Activated naive CD8-positive, alpha-beta T cell (primary cell): ENCODE results near the gene CFAP57.

Experiments used
- H3K27ac Mint-ChIP-seq: one replicate; pipeline ENCODE4 v1.8.0; 2021; ENCODE audit warnings: mixed read lengths
- H3K27me3 Mint-ChIP-seq: one replicate; pipeline ENCODE4 v1.8.0; 2021; ENCODE audit warnings: mixed read lengths
- H3K36me3 Mint-ChIP-seq: one replicate; pipeline ENCODE4 v1.8.0; 2021; ENCODE audit warnings: mixed read lengths
- H3K4me1 Mint-ChIP-seq: one replicate; pipeline ENCODE4 v1.8.0; 2021; ENCODE audit warnings: low read depth, mixed read lengths
- H3K4me3 Mint-ChIP-seq: one replicate; pipeline ENCODE4 v1.8.0; 2021; ENCODE audit warnings: mild to moderate bottlenecking, mixed read lengths
- H3K9me3 Mint-ChIP-seq: one replicate; pipeline ENCODE4 v1.8.0; 2021; ENCODE audit warnings: low read depth, mixed read lengths

CFAP57 gene

GRCh38 chr1:43247256-43247921, 75.3 kb downstream of the CFAP57 start:
- Mint-ChIP-seq H3K36me3 (no peaks in the 10 kb centered on the region), H3K4me1 (no peaks in the 10 kb centered on the region), H3K4me3 (no peak overlapping the region), H3K9me3 (no peaks in the 10 kb centered on the region), H3K27ac (no peak overlapping the region), H3K27me3 (no peaks in the 10 kb centered on the region)

DNA sequence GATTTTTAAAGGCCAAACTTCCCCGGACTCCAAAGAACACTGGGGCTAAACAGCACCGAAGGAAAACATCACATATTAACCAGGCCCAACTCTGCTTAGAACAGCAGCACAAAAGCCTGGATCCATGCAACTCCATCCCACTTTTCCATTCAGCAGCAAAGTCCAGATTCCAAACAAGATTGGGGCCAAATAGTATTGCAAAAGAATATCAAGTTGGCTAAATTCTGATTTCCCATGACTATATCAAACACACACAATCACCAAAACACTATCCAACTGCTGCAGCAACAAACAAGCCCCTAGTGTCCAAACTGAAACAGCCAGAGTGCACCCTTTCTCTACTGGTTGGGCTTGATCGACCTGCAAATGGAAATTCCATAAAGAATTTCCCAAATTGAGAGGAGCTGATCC, 78.2 kb downstream of the CFAP57 start:
- Mint-ChIP-seq H3K4me1 (no peaks in the 10 kb centered on the region), H3K27ac (no peak overlapping the region), H3K36me3 (no peaks in the 10 kb centered on the region), H3K4me3 (no peak overlapping the region), H3K27me3 (peaks cover 5% of the 10 kb centered on the region), H3K9me3 (no peaks in the 10 kb centered on the region)

- Mint-ChIP-seq H3K9me3 (no peaks in the 10 kb centered on the region), H3K4me3 (no peak overlapping the region), H3K4me1 (no peaks in the 10 kb centered on the region), H3K36me3 (no peaks in the 10 kb centered on the region), H3K27me3 (peaks cover 5% of the 10 kb centered on the region), H3K27ac (no peak overlapping the region)
These were observed 78.9 kb downstream of the CFAP57 start for GRCh38 chr1:43251024-43251423.

GRCh38 chr1:43252225-43252624, 80.1 kb downstream of the CFAP57 start:
- Mint-ChIP-seq H3K4me1 (no peaks in the 10 kb centered on the region), H3K27ac (no peak overlapping the region), H3K9me3 (no peaks in the 10 kb centered on the region), H3K4me3 (no peak overlapping the region), H3K27me3 (peaks cover 5% of the 10 kb centered on the region), H3K36me3 (no peaks in the 10 kb centered on the region)

DNA sequence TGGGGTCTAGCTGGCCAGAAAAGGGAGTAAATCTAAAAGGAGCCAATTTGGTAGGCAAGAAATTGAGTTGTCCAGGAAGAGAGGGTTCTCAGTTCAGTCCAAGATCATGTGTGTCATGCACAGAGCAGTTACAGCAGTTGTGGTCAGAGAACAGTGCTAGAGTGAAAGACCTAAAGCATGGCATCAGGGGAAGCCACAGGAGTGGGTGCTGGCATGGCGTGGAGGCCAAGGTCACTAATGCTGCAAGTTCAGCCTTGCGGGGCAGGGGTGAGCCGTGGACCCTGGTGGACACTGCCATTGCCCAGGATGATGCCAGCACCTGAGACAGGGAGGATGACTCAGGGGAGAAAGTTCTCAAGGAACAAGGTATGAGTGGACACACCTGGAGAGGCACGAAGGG, 81.0 kb downstream of the CFAP57 start:
- peaks cover 5% of the 10 kb centered on the region for H3K27me3 Mint-ChIP-seq
- no peaks in the 10 kb centered on the region for H3K4me1 Mint-ChIP-seq
- no peaks in the 10 kb centered on the region for H3K9me3 Mint-ChIP-seq
- H3K36me3 Mint-ChIP-seq = no peaks in the 10 kb centered on the region
- no peak overlapping the region for H3K4me3 Mint-ChIP-seq
- no peak overlapping the region for H3K27ac Mint-ChIP-seq

- Mint-ChIP-seq H3K27ac (no peak overlapping the region), H3K4me3 (no peak overlapping the region), H3K9me3 (no peaks in the 10 kb centered on the region), H3K36me3 (no peaks in the 10 kb centered on the region), H3K4me1 (no peaks in the 10 kb centered on the region), H3K27me3 (peaks cover 5% of the 10 kb centered on the region)
These were observed 81.7 kb downstream of the CFAP57 start for GRCh38 chr1:43253876-43254275.

DNA sequence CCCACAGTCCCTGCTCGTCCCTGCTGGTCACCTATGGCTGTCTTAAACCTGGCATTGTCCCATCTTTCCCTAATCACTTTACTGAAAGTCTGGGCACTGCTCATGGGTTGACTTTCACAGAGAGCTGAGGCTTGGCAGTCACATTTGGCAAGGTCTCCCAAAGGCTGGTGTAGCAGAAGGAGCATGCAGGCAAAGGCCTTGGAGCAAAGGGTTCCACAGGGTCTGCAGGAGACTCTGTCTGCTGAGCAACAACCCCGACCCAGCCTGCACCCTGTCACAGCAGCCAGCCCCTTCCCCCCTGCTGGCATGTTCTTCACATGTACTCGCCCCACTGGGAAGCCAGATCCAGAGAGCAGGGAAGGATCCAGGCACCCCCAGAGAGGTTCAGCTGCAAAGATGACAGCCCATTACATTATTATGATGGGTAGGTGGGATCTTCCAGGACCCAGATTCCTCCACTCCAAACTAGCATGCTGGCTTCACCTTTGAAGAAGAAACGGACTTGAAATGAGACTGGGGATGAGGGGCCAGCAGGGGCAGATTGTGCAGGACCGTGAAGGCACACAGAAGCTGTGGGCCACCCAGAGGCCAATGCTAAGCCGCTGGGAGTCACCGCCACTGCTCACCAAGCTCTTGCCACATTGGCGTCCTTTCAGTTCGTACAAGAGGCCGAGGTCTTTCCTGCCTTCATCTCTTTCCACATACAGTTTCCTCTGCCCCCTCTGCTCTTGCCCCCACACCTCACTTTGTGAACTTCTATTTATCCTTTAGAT, 83.5 kb downstream of the CFAP57 start:
- Mint-ChIP-seq H3K27me3 (peaks cover 5% of the 10 kb centered on the region), H3K4me1 (no peaks in the 10 kb centered on the region), H3K4me3 (no peak overlapping the region), H3K36me3 (no peaks in the 10 kb centered on the region), H3K9me3 (no peaks in the 10 kb centered on the region), H3K27ac (no peak overlapping the region)

DNA sequence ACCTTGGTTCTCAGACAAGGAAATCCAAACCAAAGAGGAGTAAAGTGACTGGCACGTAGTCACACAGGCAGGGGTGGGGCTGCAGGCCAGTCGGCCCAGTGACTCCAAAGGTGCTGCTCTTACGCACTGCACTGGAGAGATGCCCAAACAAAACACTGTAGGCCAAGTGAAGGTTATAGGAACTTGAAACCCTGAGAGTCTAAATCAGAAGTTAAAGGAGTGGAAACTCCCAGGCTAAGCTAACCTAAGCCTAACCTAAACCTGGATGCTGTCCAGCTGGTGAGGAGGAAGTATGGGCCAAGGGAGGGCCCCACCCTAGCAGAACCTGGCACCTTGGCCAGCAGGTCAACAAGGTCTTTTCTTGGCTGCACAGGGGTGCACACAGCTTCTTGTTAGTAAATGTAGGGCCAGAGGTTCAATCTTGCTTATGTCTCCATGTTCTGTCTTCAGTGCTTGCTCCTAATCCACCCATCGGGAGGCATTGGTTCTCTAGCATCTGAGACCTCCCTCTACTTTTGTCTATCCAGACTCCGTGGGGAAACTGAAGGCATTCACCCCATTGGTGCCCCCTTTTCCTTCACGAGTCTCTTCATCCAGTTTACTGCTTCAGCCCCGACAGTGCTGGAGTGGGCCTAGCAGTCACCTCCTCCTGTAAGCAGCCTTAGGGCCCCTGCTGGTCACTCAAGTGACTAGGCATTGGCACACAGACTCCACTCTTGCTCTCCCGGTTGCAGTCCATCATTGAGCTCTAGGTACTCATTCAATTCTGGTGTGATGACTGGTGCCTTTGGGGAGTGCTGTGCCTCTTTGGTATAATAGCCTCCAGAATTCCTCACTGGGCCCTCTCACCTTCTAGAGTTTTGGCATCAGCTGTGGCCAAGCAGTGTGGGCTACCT, 84.8 kb downstream of the CFAP57 start:
- no peak overlapping the region for H3K27ac Mint-ChIP-seq
- no peaks in the 10 kb centered on the region for H3K36me3 Mint-ChIP-seq
- H3K9me3 Mint-ChIP-seq = no peaks in the 10 kb centered on the region
- no peak overlapping the region for H3K4me3 Mint-ChIP-seq
- peaks cover 5% of the 10 kb centered on the region for H3K27me3 Mint-ChIP-seq
- H3K4me1 Mint-ChIP-seq = no peaks in the 10 kb centered on the region

- peaks cover under 1% of the 10 kb centered on the region for H3K9me3 Mint-ChIP-seq
- no peaks in the 10 kb centered on the region for H3K4me1 Mint-ChIP-seq
- H3K4me3 Mint-ChIP-seq = no peak overlapping the region
- H3K27me3 Mint-ChIP-seq = no peaks in the 10 kb centered on the region
- no peak overlapping the region for H3K27ac Mint-ChIP-seq
- no peaks in the 10 kb centered on the region for H3K36me3 Mint-ChIP-seq
These were observed 86.2 kb downstream of the CFAP57 start for GRCh38 chr1:43258370-43258769.

DNA sequence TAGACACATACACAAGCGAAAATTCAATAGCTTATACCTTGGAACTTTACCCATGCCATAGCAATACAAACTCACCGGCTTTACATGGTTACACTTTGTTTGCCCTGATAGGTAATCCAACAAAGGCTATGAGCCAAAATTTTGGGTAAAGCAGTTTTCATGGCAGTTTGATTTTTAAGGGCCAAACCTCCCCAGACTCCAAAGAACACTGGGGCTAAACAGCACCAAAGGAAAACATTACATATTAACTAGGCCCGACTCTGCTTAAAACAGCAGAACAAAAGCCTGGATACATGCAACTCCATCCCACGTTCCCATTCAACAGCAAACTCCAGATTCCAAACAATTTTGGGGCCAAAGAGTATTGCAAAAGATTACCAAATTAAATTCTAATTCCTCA, 93.3 kb downstream of the CFAP57 start:
- no peak overlapping the region for H3K4me3 Mint-ChIP-seq
- H3K9me3 Mint-ChIP-seq = peaks cover 6% of the 10 kb centered on the region
- H3K27me3 Mint-ChIP-seq = peaks cover 2% of the 10 kb centered on the region
- H3K27ac Mint-ChIP-seq = no peak overlapping the region
- peaks cover 1% of the 10 kb centered on the region for H3K4me1 Mint-ChIP-seq
- peaks cover 4% of the 10 kb centered on the region for H3K36me3 Mint-ChIP-seq

- peaks cover 4% of the 10 kb centered on the region for H3K27me3 Mint-ChIP-seq
- H3K4me3 Mint-ChIP-seq = no peak overlapping the region
- peaks cover 15% of the 10 kb centered on the region for H3K4me1 Mint-ChIP-seq
- H3K27ac Mint-ChIP-seq = no peak overlapping the region
- H3K36me3 Mint-ChIP-seq = peaks cover 4% of the 10 kb centered on the region
- peaks cover 6% of the 10 kb centered on the region for H3K9me3 Mint-ChIP-seq
These were observed 94.8 kb downstream of the CFAP57 start for GRCh38 chr1:43266881-43267280.

DNA sequence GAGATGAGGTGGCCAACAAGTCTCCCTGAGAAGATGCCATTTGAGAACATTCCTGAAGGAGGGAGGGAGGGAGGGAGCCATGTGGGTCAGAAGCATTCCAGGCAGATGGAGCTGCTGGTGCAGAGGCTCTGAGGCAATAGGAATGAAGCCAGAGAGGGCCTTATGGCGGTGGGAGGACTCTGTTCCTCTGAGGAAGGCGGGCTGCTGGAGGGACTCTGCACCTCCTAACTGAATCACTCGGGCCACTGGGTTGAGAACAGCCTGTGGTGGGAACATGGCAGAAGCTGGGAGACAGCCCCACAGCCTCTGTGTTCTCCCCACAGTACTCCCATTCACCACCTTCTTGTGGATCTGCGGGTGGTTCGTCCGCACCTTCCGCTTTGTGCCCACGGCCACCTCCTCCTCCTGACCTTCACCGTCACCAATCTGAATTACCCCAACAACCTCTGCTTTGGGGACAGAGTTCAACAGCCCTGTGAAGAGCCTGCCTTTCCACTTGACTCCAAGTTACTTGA, 95.2 kb downstream of the CFAP57 start:
- Mint-ChIP-seq H3K4me3 (no peak overlapping the region), H3K27me3 (peaks cover 4% of the 10 kb centered on the region), H3K36me3 (peaks cover 4% of the 10 kb centered on the region), H3K9me3 (peaks cover 6% of the 10 kb centered on the region), H3K4me1 (peaks cover 15% of the 10 kb centered on the region), H3K27ac (no peak overlapping the region)

GRCh38 chr1:43267818-43268425, 95.8 kb downstream of the CFAP57 start:
- no peak overlapping the region for H3K4me3 Mint-ChIP-seq
- H3K9me3 Mint-ChIP-seq = peaks cover 6% of the 10 kb centered on the region
- H3K27ac Mint-ChIP-seq = no peak overlapping the region
- H3K4me1 Mint-ChIP-seq = peaks cover 15% of the 10 kb centered on the region
- H3K36me3 Mint-ChIP-seq = peaks cover 4% of the 10 kb centered on the region
- peaks cover 4% of the 10 kb centered on the region for H3K27me3 Mint-ChIP-seq

DNA sequence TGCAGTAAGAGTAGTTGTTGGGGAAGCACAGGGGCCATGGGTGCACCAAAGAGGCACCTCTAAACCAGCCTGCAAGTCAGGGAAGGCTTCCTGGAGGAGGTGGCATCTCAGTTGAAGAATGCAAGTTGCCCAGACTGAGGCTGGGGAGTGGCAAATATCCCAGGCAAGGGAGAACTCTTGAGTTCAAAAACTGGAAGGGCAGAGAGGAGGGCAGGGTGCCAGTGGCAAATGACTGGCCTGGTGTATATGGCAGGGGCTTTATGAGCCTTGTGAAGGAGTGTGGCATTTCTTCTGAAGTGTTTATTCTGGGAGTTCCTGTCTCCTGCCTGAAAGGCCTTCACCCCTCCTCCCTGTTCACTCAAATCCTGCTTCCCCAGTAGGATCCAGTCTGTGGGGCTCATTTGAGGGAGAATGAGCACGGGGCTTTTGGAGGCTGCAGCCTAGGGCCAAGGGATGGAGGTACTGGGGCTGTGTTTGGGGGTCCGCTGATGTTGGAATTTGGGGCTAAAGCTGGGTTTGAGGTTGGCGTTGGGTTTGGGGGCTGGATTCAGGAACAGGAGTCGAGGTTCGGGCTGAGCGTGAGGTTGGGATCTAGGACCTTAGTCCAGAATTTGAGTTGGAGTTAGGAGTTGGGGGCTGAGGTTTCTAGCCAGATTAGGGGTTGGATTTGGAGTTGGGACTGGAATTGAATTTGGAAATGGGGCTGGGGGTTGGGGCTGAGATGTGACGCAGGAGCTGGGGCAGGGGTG, 97.7 kb downstream of the CFAP57 start, which contains the start of gene TMEM125:
TSS of gene TMEM125 (plus strand) at position 357 of the 749 bp plus-strand sequence. CDS start 2,740 bp downstream, outside the sequence.
- Mint-ChIP-seq H3K4me1 (peaks cover 21% of the 10 kb centered on the region), H3K4me3 (peak within 1 kb of the TSS; percentile 70), H3K9me3 (no peaks in the 10 kb centered on the region), H3K27me3 (peaks cover 4% of the 10 kb centered on the region), H3K36me3 (peaks cover 3% of the 10 kb centered on the region), H3K27ac (no peak within 1 kb of the TSS)
